HG02642 (cell line): ENCODE measurements around the gene PSEN1.

Source experiments
- ATAC-seq: cut with Tn5 transposase; IDR thresholded peaks from one replicate; pipeline ENCODE4 v1.9.1; 2021; ENCODE audit warnings: mild to moderate bottlenecking; ENCODE audit not compliant: unreplicated experiment, poor library complexity

Gene PSEN1

GRCh38 chr14:73237786-73238423 is 101.6 kb downstream of the PSEN1 start:
- ATAC-seq = no peak

DNA sequence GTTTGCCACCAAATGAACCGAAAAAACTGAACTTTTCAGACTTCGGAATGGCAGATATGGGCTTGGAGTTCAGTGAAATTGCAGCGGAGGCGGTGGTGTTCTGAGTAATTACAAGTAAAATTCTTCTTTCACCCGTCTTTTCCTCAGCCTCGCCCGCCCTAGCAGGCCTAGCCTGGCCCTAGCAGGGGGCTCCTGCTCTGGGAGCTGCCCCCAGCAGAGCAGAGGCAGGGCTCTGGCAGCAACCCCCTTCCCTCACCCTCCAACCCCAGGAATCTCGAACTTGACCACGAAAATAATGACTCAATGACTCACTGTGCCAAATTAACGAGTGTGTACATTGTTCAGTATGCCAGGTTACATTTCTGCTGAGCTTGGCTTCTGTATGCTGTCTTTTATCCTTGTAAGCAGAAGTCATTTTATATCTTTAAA is 102.1 kb downstream of the PSEN1 start:
- no peak for ATAC-seq

DNA sequence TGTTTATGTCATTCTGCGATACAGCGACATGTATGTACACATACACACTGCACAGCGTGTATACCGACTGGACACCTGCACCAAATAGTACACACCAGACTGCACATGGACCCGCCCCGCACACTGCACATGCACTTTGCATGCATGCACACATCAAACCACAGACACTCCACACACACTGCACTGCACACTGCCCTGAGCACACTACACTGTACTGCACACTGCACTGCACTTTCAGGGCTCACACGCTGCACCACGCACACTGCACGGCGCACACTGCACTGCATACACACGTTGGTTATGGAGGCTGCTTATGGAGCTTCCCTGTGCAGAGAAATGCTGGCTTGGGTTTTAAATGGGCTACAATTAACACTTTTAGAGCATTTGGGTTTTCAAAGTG is 102.6 kb downstream of the PSEN1 start:
- ATAC-seq = no peak

- ATAC-seq = no peak
Observed at GRCh38 chr14:73239393-73240241, 103.3 kb downstream of the PSEN1 start.

- ATAC-seq = no peak
Observed at GRCh38 chr14:73240816-73241480, 104.6 kb downstream of the PSEN1 start.

DNA sequence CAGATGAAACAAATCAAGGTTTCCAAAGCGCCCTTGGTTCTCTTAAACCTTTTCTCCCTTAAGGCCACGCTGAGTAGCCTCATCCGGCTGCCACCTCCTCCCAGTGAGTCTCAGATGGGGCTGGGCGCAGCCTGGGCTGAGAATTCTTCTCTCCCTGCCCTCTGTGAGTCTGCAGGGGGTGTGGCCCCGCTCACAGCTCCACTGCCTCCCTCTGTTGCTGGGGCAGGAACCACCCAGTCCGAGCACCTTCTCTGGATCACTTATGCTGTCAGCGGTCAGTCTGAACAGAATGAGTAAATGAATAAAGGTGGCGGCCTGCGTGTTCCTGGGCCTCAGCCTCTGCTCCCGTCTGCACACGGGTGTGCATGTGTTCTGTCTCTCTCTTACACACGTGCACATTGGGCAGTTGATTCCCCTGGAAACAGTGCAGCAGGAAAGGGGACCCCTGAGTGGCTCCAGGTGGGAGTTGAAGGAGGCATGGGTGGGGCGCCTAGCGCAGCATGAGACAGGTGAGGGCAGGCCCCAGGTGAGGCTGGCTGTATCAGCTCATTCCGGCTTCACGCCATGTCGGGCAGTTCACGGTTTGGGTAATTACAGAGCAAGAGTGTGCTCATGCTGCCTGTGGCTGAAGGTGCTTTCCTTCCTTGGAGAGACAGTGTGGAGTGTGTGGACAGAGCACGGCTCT is 105.3 kb downstream of the PSEN1 start:
- ATAC-seq = no peak

DNA sequence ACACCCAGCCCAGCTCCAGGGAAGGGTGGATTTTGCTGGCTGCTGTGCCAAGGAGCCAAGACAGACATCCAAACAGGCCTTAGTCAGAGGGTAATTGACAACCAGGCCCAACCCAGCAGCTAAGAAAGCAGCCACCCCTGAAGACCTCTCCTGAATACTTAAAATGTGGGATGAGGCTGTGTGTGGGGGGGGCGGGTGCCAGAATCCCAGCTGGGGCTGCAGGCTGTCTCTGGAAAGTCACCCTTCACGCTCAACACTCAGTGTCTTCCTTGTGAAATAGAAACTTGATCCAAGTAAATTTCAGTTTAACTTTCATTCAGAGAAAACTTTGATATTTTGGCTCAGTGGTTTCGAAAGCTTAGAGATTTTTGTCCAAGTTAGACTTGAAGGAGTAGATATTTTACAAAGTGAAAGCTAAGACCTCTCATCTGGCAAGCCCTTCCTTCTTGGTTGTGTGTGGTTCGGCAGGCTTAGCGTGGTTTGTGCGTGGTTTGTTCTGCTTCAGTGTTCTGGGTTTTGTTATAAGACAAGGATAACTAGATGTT is 106.1 kb downstream of the PSEN1 start:
- ATAC-seq = no peak

- ATAC-seq = no peak
Observed at GRCh38 chr14:73243341-73243740, 107.0 kb downstream of the PSEN1 start.

DNA sequence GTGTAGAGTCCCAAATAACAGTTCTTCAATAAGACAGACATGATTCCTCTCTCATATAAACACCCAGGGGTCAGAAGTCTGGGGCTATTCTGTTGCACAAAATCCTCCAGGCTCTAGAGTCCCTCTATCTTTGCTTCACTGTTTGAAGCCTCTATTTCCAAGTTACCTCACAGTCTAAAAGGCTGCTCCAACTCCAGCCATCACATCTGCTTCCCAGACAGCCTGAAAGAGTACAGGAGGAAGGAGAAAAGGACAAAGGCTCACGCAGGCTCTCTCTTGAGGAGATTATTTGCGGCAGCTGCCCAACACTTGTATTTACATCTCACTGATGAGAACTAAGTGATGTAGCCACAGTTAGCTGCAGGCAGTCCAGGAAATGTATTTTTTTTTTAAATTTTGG is 107.4 kb downstream of the PSEN1 start:
- no peak for ATAC-seq

DNA sequence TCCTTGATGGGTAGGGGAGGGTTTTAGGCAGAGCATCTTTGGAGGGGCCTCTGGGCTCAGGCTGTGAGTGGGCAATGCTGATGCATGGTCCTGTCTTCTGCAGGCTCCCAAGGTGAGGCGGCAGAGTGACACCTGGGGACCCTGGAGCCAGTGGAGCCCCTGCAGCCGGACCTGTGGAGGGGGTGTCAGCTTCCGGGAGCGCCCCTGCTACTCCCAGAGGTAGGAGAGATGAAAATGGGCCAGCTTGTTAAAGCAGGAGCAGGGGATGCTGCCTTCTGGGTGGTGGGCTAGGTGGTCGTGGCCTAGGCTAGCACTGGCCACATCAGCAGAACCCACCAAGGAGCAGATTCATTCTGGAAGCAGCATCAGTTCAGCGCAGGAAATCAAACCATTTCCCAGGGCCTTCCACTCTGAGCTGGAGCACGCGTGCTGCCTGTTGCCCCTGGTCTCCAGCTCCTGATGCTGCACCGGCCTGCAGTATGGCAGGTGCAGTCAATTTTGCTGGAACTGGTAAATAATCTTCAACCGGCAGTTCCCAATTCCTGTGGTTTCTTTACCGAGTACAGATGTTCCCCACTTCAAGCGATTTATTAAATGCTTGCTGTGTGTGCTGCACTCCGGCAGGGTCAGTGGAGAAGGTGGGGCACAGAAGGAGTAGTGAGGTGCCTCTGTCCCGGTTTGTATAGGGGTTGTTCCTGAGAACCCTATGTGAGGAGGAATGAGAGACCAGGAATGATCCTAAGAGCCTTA is 108.4 kb downstream of the PSEN1 start:
- ATAC-seq = no peak

DNA sequence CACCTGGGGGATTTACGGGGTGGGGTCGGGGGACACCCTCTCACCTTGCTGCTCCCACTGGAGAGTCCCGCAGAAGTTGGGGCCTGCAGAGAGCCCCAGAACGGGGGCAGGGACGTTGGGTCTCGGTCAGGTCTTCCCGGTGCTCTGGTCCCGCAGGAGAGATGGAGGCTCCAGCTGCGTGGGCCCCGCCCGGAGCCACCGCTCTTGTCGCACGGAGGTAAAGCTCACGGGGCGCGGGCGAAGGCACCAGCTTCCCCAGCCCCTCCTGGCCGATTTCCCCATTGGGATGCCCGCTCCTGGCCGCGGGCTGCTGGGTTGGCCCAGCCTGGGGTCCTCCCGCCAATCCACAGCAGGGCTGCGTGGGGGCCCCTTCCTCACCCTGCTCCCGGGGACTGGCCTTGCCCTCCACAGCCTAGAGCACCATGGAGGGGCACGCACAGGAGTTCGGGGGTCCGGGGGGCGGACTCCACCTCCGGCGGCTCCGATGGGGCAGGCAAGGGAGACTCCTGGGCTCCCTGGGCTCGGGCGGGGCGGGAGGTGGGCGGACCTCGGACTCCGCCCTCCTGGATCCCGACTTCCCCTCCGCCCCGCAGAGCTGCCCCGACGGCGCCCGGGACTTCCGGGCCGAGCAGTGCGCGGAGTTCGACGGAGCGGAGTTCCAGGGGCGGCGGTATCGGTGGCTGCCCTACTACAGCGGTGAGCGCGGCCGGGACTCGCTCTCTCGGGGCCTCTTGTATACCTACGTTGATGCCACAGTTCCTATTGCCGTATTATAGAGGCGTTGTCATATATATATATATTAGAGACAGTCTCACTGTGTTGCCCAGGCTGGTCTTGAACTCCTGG is 109.4 kb downstream of the PSEN1 start:
- ATAC-seq = peak; percentile 58

DNA sequence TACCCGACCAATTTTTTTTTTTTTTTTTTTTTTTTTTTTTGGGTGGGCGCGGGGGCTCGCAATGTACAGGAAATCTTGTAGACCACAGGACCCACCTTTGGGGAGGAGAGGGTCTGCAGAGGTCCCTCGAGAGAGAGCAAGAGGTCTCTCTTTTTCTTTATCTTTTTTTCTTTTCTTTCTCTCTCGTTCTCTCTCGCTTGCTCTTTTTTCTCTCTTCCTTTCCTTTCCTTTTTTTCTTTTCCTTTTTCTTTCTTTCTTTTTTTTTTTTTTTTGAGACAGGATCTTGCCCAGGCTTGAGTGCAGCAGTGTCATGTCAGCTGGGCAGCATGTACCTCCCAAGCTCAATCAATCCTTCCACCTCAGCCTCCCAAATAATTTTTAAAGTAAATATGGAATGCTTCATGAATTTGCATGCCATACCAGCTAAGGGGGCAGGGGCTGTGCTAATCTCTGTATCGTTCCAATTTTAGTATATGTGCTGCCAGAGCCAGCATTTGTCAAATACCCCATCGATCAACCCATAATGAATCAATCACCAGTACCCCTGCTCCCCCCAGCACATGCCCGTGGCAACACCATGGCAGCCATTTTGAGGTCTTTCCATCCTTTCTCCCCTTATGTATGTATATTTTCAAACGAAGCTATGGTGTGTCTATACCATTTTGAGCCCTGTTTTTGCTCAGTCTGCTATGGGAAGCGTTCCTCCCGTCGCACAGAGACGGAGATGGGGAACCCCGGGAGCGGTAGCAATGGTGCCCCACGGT is 110.3 kb downstream of the PSEN1 start:
- no peak for ATAC-seq

GRCh38 chr14:73248108-73248868 is 112.0 kb downstream of the PSEN1 start:
- no peak for ATAC-seq

GRCh38 chr14:73249108-73249507 is 112.8 kb downstream of the PSEN1 start:
- ATAC-seq = no peak

DNA sequence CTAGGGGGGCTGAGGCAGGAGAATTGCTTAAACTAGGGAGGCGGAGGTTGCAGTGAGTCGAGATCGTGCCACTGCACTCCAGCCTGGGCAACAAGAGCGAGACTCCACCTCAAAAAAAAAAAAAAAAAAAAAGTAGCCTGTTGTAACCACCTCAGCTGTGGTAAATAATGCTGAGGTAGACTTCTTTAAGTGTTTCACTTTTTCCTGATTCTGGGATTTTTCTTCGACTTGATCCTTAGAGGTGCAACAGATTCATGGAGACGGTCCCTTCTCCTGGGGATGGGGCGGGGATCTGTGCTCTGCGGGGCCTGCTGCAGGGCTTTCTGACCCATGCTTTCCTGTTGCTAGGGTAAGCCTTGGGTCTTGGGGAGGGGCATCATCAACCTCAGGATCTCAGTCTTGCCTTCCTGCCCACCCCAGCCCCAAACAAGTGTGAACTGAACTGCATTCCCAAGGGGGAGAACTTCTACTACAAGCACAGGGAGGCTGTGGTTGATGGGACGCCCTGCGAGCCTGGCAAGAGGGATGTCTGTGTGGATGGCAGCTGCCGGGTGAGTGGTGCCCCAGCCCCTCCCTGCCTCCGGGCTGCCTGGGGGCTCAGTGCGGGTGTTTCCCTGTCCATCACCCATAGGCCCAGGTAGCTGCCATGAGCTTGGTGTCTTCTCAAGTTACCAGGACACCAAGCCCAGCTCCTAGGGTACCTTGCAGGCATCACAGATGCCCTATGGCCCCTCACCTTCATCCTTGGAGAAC is 113.4 kb downstream of the PSEN1 start:
- ATAC-seq = no peak

DNA sequence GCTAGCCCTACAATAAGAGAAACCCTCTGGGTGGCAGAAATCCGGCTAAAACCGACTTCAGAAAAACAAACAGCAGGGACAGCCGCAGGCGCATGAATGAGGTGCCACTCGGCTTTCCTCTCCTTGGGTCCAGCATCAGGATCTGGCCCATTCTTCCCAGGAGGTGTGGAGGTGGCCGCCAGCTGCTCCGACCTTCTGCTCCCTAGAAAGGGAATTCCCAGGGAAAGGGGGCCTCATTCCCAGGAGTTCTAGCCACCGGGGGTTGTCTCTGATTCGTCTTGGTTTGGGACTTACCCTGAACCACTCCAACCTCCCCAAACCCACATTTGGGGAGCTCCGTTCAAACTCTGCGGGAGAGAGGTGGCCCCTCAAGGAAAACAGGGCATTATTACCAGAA is 114.0 kb downstream of the PSEN1 start:
- ATAC-seq = no peak
